Activated T-helper 1 cell treated with anti-CD3 and anti-CD28 coated beads, Interleukin-12 subunit alpha, Interleukin-12 subunit beta, Interleukin-2, Interleukin-4 antibody, amounts not matched to agents 30 ng/mL and 10 ng/mL and 1 ng/mL, durations not matched to agents 14 hours and 24 hours and 36 hours (primary cell): ENCODE measurements around the gene PXN. TPM values are rescaled to one million over a fixed set of nuclear protein-coding genes. Genes with fewer than 3 reads are reported as not detected.
"Not testable (repeated sequence)": the region's sequence is repeated elsewhere in the genome, so short reads cannot be mapped to it uniquely, and the experiment has no call there.

ENCODE experiments used
- DNase-seq: peaks from one replicate; pipeline ENCODE4 v3.0.0; 2021; ENCODE audit warnings: low spot score
- H3K27ac Mint-ChIP-seq: one replicate; pipeline ENCODE4 v1.8.0; 2021; ENCODE audit warnings: mild to moderate bottlenecking, mixed read lengths
- H3K27me3 Mint-ChIP-seq: one replicate; pipeline ENCODE4 v1.8.0; 2022; ENCODE audit warnings: mild to moderate bottlenecking, moderate library complexity, mixed read lengths; ENCODE audit not compliant: insufficient read depth
- H3K36me3 Mint-ChIP-seq: one replicate; pipeline ENCODE4 v1.8.0; 2021; ENCODE audit warnings: low read depth, mixed read lengths
- H3K4me1 Mint-ChIP-seq: one replicate; pipeline ENCODE4 v1.8.0; 2021; ENCODE audit warnings: low read depth, mixed read lengths
- H3K4me3 Mint-ChIP-seq: one replicate; pipeline ENCODE4 v1.8.0; 2021; ENCODE audit warnings: mild to moderate bottlenecking, moderate library complexity, mixed read lengths
- H3K9me3 Mint-ChIP-seq: one replicate; pipeline ENCODE4 v1.8.0; 2021; ENCODE audit warnings: mixed read lengths
- intact Hi-C: fragments of 100-400 bp; cut with micrococcal nuclease; formaldehyde crosslinking; loops from one replicate; pipeline ENCODE4 v1.15.1; 2024
- total RNA-seq: library from RNA; stranded (reverse); gene quantifications from 2 replicates; pipeline ENCODE4 v1.2.3, GENCODE V29; 2022

PXN gene
- total RNA-seq, 1 donor from 2014 or later = 57.7 TPM

DNA sequence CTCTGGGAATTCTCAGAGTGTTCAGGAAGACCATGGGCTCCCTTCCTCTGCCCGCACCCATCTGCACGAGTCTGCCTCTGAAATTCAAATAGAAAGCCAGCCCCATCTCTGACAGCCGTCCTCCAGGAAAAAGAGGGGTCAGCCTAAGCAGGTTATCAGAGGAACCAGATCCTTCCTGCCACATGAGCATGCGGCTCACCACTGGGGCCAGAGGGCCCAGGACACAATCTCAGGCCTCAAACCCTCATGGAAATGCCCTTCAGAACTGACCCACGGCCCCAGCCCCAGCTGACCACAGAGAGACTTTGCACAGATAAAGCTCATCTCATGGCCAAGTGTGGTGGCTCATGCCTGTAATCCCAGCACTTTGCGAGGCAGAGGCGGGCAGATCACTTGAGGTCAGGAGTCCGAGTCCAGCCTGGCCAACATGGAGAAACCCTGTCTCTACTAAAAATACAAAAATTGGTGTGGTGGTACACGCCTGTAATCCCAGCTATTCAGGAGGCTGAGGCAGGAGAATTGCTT is 23.2 kb downstream of the PXN start:
- Mint-ChIP-seq H3K4me3 (no peak overlapping the region), H3K27me3 (no peaks in the 10 kb centered on the region), H3K36me3 (peaks cover 14% of the 10 kb centered on the region), H3K9me3 (no peaks in the 10 kb centered on the region), H3K27ac (no peak overlapping the region), H3K4me1 (peaks cover 49% of the 10 kb centered on the region)
- intact Hi-C loops = no loop called here
- DNase-seq = no peak

DNA sequence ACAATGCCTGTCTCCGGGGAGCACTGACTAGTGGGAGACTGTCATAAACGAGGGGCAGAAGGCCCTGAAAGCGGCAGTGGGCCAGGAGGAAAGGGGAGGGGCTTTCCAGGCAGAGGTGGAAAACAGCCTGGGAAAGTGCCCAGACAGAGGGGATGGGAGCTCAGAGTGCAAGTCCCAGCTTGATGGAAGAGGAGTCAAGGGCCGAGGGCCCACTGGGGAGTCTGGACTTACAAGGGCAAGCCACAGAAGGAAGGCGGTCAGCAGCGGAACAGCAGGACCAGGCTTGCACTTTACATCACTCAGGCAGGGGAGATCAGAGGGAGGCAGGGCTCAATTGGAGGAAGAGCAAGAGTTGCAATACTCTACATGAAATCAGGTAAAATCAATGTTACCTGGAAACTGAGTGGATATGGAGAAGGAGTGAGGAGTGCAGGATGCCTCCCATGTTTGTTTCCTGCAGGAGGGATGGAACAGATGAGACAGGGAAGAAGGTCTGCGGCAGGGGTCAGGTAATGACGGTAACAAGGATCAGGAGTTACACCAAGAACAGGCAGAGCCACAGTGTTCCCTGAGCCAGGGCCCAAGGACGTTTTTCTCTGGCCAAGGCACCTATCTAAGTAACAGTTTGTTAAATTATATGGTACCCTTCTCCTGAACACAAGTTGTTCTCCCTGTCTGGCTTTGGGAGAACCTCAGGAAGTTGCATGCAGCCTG is 23.8 kb downstream of the PXN start:
- no peak overlapping the region for H3K4me3 Mint-ChIP-seq
- intact Hi-C loops = no loop called here
- H3K9me3 Mint-ChIP-seq = no peaks in the 10 kb centered on the region
- H3K36me3 Mint-ChIP-seq = peaks cover 14% of the 10 kb centered on the region
- no peak for DNase-seq
- no peaks in the 10 kb centered on the region for H3K27me3 Mint-ChIP-seq
- H3K27ac Mint-ChIP-seq = peak overlapping the region; percentile 4
- peaks cover 48% of the 10 kb centered on the region for H3K4me1 Mint-ChIP-seq

DNA sequence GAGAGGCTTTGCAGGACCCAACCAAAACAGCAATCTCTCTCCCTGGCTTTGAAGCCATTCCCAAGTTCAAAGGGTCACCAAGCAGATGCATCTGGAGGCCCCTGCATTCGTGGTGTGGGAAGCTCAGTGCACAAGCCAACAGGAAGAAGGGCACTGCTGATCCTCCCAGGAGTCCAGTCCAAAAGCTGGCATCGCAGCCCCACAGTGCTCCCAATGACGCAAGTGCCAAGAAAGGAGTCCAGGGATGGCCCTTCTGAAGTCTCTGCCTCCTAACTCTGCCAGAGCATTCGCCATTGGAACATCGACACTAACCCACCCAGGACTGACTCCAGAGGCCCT is 25.1 kb downstream of the PXN start:
- H3K9me3 Mint-ChIP-seq = no peaks in the 10 kb centered on the region
- intact Hi-C loops = no loop called here
- H3K36me3 Mint-ChIP-seq = peaks cover 14% of the 10 kb centered on the region
- DNase-seq = no peak
- peaks cover 56% of the 10 kb centered on the region for H3K4me1 Mint-ChIP-seq
- no peak overlapping the region for H3K4me3 Mint-ChIP-seq
- no peak overlapping the region for H3K27ac Mint-ChIP-seq
- no peaks in the 10 kb centered on the region for H3K27me3 Mint-ChIP-seq

DNA sequence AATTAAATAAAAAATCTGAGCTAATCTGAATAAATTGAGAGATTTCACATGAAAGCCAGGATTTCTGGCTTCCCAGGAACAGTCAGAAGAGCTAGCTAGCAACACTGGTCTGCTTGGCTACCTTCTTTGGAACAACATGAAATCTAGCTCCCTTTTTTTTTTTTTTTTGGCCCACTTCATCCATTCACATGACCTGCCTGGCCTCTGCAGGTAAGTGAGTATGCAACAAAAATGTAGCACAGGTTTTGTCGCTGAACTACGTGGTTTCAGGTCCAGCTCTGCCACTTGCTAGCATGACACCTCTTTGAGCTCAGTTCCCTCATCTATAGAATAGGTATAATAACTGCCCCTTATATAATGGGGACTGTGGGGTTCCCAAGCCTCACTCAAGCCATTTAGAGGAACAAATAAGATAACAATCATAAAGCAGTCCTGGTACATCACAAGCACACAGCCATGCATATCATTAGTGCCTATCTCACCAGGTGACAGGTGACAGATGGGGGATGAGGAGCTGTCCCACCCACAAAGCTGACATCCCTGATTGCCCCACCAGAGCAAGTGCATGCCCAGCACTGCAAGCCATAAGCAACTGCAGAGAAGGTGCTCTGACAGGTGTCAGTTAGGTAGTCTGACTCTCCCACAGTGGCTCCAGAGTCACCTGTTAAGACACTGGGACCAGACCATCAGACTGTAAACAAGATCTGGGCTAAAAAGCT is 25.6 kb downstream of the PXN start:
- no peak overlapping the region for H3K27ac Mint-ChIP-seq
- H3K4me3 Mint-ChIP-seq = no peak overlapping the region
- H3K27me3 Mint-ChIP-seq = no peaks in the 10 kb centered on the region
- peaks cover 61% of the 10 kb centered on the region for H3K4me1 Mint-ChIP-seq
- DNase-seq = no peak
- intact Hi-C loops = no loop called here
- H3K9me3 Mint-ChIP-seq = no peaks in the 10 kb centered on the region
- peaks cover 12% of the 10 kb centered on the region for H3K36me3 Mint-ChIP-seq

DNA sequence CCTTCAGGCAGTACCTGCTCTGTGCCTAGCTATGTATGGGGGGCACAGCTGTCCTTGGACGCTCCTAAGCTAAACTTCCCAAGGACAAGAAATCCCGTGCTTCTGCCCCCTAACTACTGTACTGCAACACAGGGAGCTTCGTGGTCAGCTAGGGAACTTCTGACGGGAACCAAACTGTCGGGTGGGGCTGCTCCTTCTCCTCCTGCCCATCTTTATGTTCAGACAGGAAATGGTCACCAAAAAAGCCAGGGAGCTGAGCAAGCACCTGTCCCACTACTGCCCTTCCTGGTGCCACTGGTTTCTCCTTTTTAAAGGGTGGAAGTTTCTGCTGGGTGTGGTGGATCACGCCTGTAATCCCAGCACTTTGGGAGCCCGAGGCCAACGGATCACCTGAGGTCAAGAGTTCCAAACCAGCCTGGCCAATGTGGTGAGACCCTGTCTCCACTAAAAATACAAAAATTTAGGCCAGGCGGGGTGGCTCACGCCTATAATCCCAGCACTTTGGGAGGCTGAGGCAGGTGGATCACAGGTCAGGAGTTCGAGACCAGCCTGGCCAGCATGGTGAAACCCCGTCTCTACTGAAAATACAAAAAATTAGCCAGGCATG is 26.6 kb downstream of the PXN start:
- Mint-ChIP-seq H3K36me3 (peaks cover 10% of the 10 kb centered on the region), H3K9me3 (no peaks in the 10 kb centered on the region), H3K27ac (no peak overlapping the region), H3K4me1 (peaks cover 67% of the 10 kb centered on the region), H3K27me3 (no peaks in the 10 kb centered on the region), H3K4me3 (no peak overlapping the region)
- intact Hi-C loops = no loop called here
- no peak for DNase-seq

DNA sequence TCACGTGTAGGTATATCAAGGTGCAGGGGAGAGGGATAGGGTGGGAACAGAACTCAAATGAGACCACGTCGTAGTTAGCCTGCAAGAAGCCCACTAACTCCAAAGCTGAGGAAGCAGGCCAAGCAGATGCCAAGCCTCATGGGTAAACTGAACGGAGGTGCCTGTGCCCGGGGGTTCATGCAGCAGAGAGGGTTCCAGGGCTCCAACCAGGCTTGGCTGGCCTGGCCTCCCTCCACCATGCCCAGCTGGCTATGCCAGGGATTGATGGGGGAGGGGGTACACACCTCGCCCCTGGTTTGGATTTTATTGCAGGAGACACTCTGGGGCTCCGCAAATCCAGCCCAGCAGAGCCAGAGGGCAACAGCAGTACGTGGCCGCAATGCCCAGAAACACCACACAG is 27.3 kb downstream of the PXN start:
- Mint-ChIP-seq H3K36me3 (peaks cover 8% of the 10 kb centered on the region), H3K27ac (peak overlapping the region; percentile 5), H3K27me3 (no peaks in the 10 kb centered on the region), H3K9me3 (no peaks in the 10 kb centered on the region), H3K4me1 (peaks cover 69% of the 10 kb centered on the region), H3K4me3 (no peak overlapping the region)
- no peak for DNase-seq
- intact Hi-C loops = no loop called here

DNA sequence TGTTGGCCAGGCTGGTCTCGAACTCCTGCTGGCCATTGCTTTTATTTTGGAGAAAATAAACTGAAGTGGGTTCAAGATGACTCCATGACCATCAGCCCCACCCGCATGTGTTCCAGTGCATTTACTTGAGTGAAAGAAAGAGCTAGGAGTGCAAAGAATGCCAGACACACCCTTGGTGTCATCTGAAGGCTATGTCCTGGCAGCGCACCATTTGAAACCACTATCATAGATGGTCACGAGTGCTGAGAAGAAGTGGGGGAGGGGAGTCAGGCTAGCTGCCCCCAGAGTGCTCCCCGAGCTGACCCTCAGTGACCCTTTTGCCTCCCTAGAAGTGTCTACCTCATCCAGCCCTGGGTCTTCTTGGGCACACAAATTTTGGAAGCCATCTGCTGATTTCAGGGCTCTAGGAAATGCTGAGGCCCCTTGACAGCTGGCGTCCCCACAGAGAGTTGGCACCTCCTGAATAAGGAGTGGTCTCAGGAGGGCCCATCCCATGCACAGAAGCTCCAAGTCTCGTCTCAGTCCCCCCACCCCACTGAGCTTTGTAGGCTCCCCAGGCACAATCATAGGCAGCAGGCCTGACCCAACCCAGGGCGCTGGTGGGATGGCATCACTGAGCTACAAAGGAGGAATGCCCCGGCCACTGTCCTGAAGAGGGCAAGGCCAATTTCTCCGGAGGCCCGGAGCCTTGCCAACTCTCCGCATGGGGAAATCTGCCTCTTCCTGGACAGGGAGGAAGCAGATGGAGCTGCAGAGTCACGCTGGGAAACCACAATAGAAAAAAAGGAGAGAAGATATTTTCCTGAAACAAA is 28.0 kb downstream of the PXN start:
- H3K27ac Mint-ChIP-seq = peak overlapping the region; percentile 5
- no peaks in the 10 kb centered on the region for H3K27me3 Mint-ChIP-seq
- H3K36me3 Mint-ChIP-seq = peaks cover 6% of the 10 kb centered on the region
- H3K4me3 Mint-ChIP-seq = no peak overlapping the region
- no peak for DNase-seq
- H3K4me1 Mint-ChIP-seq = peaks cover 71% of the 10 kb centered on the region
- intact Hi-C loops = no loop called here
- H3K9me3 Mint-ChIP-seq = no peaks in the 10 kb centered on the region

DNA sequence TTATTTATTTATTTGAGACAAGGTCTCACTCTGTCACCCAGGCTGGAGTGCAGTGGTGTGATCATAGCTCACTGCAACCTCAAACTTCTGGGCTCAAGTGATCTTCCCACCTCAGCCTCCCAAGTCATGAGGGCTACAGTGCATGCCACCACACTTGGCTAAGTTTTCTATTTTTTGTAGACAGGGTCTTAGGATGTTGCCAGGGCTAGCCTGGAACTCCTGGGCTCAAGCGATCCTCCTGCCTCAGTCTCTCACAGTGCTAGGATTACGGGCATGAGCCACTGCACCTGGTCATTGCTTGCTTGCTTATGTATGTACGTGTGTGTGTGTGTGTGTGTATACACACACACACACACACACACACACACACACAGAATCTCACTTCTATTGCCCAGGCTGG is 28.7 kb downstream of the PXN start:
- H3K4me1 Mint-ChIP-seq = peaks cover 73% of the 10 kb centered on the region
- DNase-seq, H3K27ac Mint-ChIP-seq, H3K36me3 Mint-ChIP-seq, H3K27me3 Mint-ChIP-seq, H3K4me3 Mint-ChIP-seq, H3K9me3 Mint-ChIP-seq, intact Hi-C loops: not testable (repeated sequence)

DNA sequence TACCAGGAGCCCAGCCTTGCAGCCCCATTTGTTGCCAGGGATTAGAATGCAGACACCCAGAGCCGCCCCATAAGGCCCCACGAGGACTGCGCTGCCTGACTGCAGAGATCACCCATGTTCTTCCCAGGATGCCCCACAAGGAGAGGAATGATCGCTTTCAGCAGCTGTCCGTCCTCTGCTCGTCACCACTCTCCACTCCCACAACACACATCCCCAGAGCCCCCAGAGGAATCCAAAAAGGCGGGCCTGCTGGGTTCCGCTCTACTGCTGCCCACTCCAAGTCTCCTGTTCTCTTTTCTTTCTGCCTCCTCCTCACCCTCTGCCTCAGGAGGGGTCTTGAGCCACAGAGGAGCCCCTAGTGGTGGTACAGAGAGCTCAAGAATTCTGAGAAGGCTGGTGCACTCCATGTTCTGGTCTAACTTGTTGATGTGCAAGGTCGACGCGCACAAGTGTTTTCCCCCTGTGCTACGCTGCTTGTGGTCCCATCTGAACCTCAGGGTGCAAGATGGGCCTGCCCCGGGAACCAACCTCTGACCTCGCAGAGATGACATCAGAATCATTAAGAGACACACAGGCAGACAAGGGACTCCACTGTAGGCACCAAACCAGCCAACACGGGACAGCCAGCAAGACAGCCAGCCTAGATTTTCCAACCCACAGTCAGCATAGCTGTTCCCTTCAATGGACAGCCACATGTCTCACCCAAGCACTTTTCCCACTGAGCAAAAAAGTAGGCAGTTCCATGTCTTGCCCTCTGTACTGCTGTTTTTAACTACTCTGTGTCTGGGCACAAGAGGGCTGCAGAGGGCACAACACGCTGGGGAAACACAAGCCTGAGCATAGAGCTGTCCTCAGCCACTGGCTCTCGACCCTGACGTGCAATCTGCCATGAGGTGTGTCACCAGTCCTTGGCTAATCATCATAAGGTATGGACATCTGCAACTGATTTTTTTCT is 29.9 kb downstream of the PXN start:
- Mint-ChIP-seq H3K4me3 (no peak overlapping the region), H3K27ac (peak overlapping the region; percentile 44)
- intact Hi-C loops = no loop called here

DNA sequence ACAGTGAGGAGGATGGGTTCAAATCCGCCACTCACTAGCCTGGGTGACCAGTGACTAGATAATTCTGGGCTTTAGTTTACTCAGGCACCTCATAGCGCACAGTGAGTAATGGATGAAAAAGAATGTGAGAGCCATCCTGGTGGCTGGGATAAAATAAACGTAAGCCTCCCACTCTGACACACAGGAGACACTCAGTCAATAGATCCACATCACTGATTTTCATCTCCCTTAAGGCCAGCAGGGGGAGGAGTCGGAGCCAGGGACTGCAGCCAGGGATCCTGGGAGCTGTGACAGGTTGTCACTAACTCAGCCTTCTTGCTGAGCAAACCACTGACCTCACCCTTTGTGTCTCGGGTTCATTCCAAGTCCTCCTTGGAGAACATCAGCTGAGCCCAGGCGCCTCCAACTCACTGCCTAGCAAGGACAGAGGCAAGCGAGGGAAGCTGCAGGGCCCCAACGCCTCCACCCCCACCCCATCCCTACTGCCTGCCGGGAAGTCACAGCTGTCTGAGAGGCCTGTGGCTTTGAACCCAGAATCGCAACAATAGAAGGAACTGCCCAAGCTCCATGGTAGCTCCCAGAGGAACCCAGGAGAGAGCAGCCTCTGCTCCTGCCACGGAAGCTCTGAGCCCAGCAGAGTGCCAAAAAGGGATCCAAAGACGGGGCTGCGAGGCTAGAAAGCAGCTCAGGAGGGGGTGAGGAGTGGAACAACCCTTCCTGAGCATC is 30.7 kb downstream of the PXN start:
- DNase-seq = no peak
- intact Hi-C loops = no loop called here
- Mint-ChIP-seq H3K9me3 (no peaks in the 10 kb centered on the region), H3K4me1 (peaks cover 80% of the 10 kb centered on the region), H3K4me3 (no peak overlapping the region), H3K36me3 (peaks cover 3% of the 10 kb centered on the region), H3K27ac (peak overlapping the region; percentile 6), H3K27me3 (no peaks in the 10 kb centered on the region)

More for the DNA sequence above, 29.9 kb downstream of the PXN start:
- peaks cover 73% of the 10 kb centered on the region for H3K4me1 Mint-ChIP-seq
- peaks cover 3% of the 10 kb centered on the region for H3K36me3 Mint-ChIP-seq
- DNase-seq = no peak
- H3K27me3 Mint-ChIP-seq = no peaks in the 10 kb centered on the region
- no peaks in the 10 kb centered on the region for H3K9me3 Mint-ChIP-seq

DNA sequence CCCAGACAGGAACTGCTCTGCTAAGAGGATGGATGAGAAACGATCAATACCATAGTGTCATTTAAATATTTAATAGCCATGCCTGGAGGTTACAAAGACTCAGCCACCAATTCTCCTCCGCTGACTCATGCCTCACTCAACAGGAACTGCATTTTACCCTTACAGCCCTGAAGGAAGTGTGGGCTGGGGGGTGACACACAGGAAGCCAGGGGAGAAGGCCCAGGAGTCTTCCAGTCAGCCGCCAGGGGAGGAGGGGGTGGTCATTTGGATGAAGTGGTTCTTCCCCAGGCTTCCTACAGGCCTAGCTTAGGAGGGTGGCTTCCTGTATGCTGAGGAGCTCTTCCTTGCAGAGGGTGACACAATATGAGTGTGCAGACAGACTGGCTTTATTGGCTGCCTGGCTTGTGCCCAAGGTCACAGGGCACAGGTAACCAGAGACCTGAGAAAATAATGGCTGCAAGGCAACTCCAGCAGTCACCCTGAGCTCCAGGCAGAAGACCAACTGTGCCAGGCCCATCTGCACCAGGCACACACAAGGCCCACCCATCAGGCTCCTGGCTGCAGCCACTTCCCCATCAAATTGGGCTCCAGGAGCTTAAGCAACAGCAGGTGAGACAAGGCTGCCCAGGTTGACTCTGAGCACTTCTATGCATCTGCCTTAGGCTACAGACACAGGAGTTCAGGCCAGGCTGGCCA is 34.1 kb downstream of the PXN start:
- peak overlapping the region; percentile 97 for H3K27ac Mint-ChIP-seq
- H3K4me1 Mint-ChIP-seq = peaks cover 95% of the 10 kb centered on the region
- no peaks in the 10 kb centered on the region for H3K9me3 Mint-ChIP-seq

More for the DNA sequence above, 34.1 kb downstream of the PXN start:
- Mint-ChIP-seq H3K27me3 (no peaks in the 10 kb centered on the region), H3K4me3 (peak overlapping the region; percentile 73), H3K36me3 (peaks cover 3% of the 10 kb centered on the region)
- intact Hi-C loops = loop anchor here (1.0 kb wide), 2 partner anchors 21 to 86 kb away; no protein-coding TSS in a partner anchor
- DNase-seq = peak; percentile 64
